ENCODE results near the gene P3H4.

- TF ChIP-seq EP300 (conservative IDR thresholded peaks at IDR 0.05; ENCODE audit: poor library complexity, severe bottlenecking) = no peak
- TF ChIP-seq CTCF (IDR thresholded peaks at IDR 0.05; ENCODE audit: poor library complexity, severe bottlenecking) = no peak
- no peak for TF ChIP-seq POLR2AphosphoS5 (IDR thresholded peaks at IDR 0.05)
- TF ChIP-seq EZH2 (IDR thresholded peaks at IDR 0.05; ENCODE audit: borderline replicate concordance, insufficient read depth, low read length, poor library complexity, severe bottlenecking) = no peak
- no peak for TF ChIP-seq MXI1 (conservative IDR thresholded peaks at IDR 0.05; ENCODE audit: poor library complexity, severe bottlenecking)
- TF ChIP-seq, protein P1, sequence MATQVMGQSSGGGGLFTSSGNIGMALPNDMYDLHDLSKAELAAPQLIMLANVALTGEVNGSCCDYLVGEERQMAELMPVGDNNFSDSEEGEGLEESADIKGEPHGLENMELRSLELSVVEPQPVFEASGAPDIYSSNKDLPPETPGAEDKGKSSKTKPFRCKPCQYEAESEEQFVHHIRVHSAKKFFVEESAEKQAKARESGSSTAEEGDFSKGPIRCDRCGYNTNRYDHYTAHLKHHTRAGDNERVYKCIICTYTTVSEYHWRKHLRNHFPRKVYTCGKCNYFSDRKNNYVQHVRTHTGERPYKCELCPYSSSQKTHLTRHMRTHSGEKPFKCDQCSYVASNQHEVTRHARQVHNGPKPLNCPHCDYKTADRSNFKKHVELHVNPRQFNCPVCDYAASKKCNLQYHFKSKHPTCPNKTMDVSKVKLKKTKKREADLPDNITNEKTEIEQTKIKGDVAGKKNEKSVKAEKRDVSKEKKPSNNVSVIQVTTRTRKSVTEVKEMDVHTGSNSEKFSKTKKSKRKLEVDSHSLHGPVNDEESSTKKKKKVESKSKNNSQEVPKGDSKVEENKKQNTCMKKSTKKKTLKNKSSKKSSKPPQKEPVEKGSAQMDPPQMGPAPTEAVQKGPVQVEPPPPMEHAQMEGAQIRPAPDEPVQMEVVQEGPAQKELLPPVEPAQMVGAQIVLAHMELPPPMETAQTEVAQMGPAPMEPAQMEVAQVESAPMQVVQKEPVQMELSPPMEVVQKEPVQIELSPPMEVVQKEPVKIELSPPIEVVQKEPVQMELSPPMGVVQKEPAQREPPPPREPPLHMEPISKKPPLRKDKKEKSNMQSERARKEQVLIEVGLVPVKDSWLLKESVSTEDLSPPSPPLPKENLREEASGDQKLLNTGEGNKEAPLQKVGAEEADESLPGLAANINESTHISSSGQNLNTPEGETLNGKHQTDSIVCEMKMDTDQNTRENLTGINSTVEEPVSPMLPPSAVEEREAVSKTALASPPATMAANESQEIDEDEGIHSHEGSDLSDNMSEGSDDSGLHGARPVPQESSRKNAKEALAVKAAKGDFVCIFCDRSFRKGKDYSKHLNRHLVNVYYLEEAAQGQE (IDR thresholded peaks at IDR 0.05; ENCODE audit: borderline replicate concordance) = no peak
These were observed 12.3 kb upstream of the P3H4 start for GRCh38 chr17:41824086-41824485.
